MM.1S (cell line): ENCODE measurements around the gene EPDR1.

Experiments
- CTCF ChIP-seq: fragments of 300-600 bp; sonication (generic); IDR thresholded peaks from 2 replicates; pipeline ENCODE4 v1.5.1; 2016; ENCODE audit warnings: antibody characterized with exemption, low read length, mixed read lengths
- EZH2 ChIP-seq: fragments of 300-600 bp; sonication (generic); optimal IDR thresholded peaks from 2 replicates; pipeline ENCODE3; 2017; ENCODE audit warnings: low read depth, mild to moderate bottlenecking, antibody characterized with exemption, low read length, mixed read lengths

- TF ChIP-seq CTCF (no peak), EZH2 (no peak)
These were observed 12.1 kb downstream of the EPDR1 start for GRCh38 chr7:37932543-37932942.
